C4-2B (cell line): ENCODE data around the gene NUP205.
"Not testable (repeated sequence)": the region's sequence is repeated elsewhere in the genome, so short reads cannot be mapped to it uniquely, and the experiment has no call there.

Experiments
- ZFX ChIP-seq: fragments of 450-650 bp; IDR thresholded peaks from 2 replicates; pipeline ENCODE4 v1.6.1; 2017
- TF ChIP-seq, protein P1 (sequence below): fragments of 450-650 bp; conservative IDR thresholded peaks from 2 replicates; pipeline ENCODE4 v1.5.1; 2017; ENCODE audit warnings: mild to moderate bottlenecking

DNA sequence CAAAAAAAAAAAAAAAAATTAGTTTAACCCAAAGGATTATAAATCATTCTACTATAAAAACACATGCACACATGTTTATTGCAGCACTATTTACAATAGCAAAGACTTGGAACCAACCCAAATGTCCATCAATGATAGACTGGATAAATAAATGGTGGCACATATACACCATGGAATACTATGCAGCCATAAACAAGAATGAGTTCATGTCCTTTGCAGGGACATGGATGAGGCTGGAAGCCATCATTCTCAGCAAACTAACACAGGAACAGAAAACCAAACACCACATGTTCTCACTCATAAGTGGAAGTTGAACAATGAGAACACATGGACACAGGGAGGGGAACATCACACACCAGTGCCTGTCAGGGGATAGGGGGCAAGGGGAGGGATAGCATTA, 82.0 kb downstream of the NUP205 start:
- TF ChIP-seq, protein P1, sequence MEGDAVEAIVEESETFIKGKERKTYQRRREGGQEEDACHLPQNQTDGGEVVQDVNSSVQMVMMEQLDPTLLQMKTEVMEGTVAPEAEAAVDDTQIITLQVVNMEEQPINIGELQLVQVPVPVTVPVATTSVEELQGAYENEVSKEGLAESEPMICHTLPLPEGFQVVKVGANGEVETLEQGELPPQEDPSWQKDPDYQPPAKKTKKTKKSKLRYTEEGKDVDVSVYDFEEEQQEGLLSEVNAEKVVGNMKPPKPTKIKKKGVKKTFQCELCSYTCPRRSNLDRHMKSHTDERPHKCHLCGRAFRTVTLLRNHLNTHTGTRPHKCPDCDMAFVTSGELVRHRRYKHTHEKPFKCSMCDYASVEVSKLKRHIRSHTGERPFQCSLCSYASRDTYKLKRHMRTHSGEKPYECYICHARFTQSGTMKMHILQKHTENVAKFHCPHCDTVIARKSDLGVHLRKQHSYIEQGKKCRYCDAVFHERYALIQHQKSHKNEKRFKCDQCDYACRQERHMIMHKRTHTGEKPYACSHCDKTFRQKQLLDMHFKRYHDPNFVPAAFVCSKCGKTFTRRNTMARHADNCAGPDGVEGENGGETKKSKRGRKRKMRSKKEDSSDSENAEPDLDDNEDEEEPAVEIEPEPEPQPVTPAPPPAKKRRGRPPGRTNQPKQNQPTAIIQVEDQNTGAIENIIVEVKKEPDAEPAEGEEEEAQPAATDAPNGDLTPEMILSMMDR = not testable (repeated sequence)
- not testable (repeated sequence) for TF ChIP-seq ZFX
